PC-3 (cell line): Measurements from ENCODE around the gene DUXB. TPM values are rescaled to one million over a fixed set of nuclear protein-coding genes. Genes with fewer than 3 reads are reported as not detected.

Experiments used
- ATAC-seq: fragments of 200-7000 bp; cut with Tn5 transposase; 2 replicates; pipeline ENCODE4 v1.9.1; 2020; ENCODE audit warnings: mild to moderate bottlenecking, moderate library complexity
- BruUV-seq: library from RNA; stranded (reverse); fragments of 400-500 nt; replicated peaks from 2 replicates; lab custom pipeline; 2021; lab: Mats Ljungman, UMichigan
- CTCF ChIA-PET: fragments of 300-600 bp; sonication (Branson Sonifier 250); formaldehyde crosslinking; loops from one replicate; lab custom pipeline; 2022; ENCODE audit warnings: antibody characterized with exemption; lab: Charles Lee
- POLR2A ChIA-PET: fragments of 300-600 bp; sonication (Branson Sonifier 250); formaldehyde crosslinking; loops from one replicate; lab custom pipeline; 2022; ENCODE audit warnings: antibody characterized with exemption; ENCODE audit not compliant: unreplicated experiment; lab: Charles Lee
- DNase-seq: peaks from one replicate; pipeline ENCODE4 v3.0.0-alpha.2; 2015
- H2AFZ ChIP-seq: fragments of 300-600 bp; sonication (generic); 2 replicates; pipeline ENCODE4 v1.6.0; 2016; ENCODE audit warnings: antibody characterized with exemption, low read length
- H3F3A ChIP-seq: fragments of 300-600 bp; sonication (generic); one replicate; pipeline ENCODE4 v1.6.0; 2017; ENCODE audit warnings: antibody characterized with exemption, low read length, control low read depth, mild to moderate bottlenecking; ENCODE audit not compliant: unreplicated experiment
- H3K27ac ChIP-seq: fragments of 300-600 bp; sonication (generic); 2 replicates; pipeline ENCODE4 v1.5.1; 2016; ENCODE audit warnings: mild to moderate bottlenecking, low read length
- H3K27me3 ChIP-seq: fragments of 300-600 bp; sonication (generic); 2 replicates; pipeline ENCODE4 v1.6.1; 2016; ENCODE audit warnings: low read length, mixed read lengths
- H3K36me3 ChIP-seq: fragments of 300-600 bp; sonication (generic); 2 replicates; pipeline ENCODE4 v1.6.1; 2016; ENCODE audit warnings: low read depth, mixed run types, low read length, mixed read lengths
- H3K4me1 ChIP-seq: fragments of 300-600 bp; sonication (generic); 2 replicates; pipeline ENCODE4 v1.5.1; 2016; ENCODE audit warnings: low read length; ENCODE audit not compliant: insufficient read depth
- H3K4me2 ChIP-seq: fragments of 300-600 bp; sonication (generic); 2 replicates; pipeline ENCODE4 v1.6.0; 2016; ENCODE audit warnings: low read length
- H3K4me3 ChIP-seq: fragments of 300-600 bp; sonication (generic); 2 replicates; pipeline ENCODE4 v1.5.1; 2016; ENCODE audit warnings: mild to moderate bottlenecking, low read length, mixed read lengths
- H3K79me2 ChIP-seq: fragments of 300-600 bp; sonication (generic); 2 replicates; pipeline ENCODE4 v1.6.1; 2017; ENCODE audit warnings: low read length, mixed read lengths
- H3K9ac ChIP-seq: fragments of 300-600 bp; sonication (generic); 2 replicates; pipeline ENCODE4 v1.6.0; 2016; ENCODE audit warnings: mild to moderate bottlenecking, low read length
- H3K9me2 ChIP-seq: fragments of 300-600 bp; sonication (generic); replicated peaks from 2 replicates; pipeline ENCODE4 v1.6.1; 2016; ENCODE audit warnings: mixed run types, low read length, mixed read lengths
- H3K9me3 ChIP-seq: fragments of 300-600 bp; sonication (generic); 2 replicates; pipeline ENCODE4 v1.6.1; 2016; ENCODE audit warnings: low read length, mixed read lengths
- H4K20me1 ChIP-seq: fragments of 300-600 bp; sonication (generic); 2 replicates; pipeline ENCODE4 v1.6.1; 2016; ENCODE audit warnings: low read length, mixed read lengths
- EZH2 ChIP-seq: fragments of 300-600 bp; sonication (generic); IDR thresholded peaks from one replicate; pipeline ENCODE4 v1.6.1; 2017; ENCODE audit warnings: antibody characterized with exemption, mild to moderate bottlenecking, low read length; ENCODE audit not compliant: unreplicated experiment
- EZH2phosphoT487 ChIP-seq: fragments of 300-600 bp; sonication (generic); IDR thresholded peaks from 2 replicates; pipeline ENCODE4 v1.6.1; 2018; ENCODE audit warnings: mild to moderate bottlenecking, antibody characterized with exemption, low read length, borderline replicate concordance
- intact Hi-C: fragments of 100-400 bp; cut with micrococcal nuclease; formaldehyde crosslinking; loops from 2 replicates; pipeline ENCODE4 v1.9.0; 2023
- total RNA-seq: library from RNA; depleted of rRNA; stranded (reverse); fragments of >200 nt; gene quantifications from 2 replicates; pipeline ENCODE4 v1.2.3, GENCODE V29; 2014; rRNA removed
- TF ChIP-seq, protein P1 (sequence below): fragments of 300-600 bp; sonication (generic); conservative IDR thresholded peaks from 2 replicates; pipeline ENCODE4 v1.5.1; 2017; ENCODE audit warnings: antibody characterized with exemption, low read depth, mild to moderate bottlenecking, low read length

The DUXB gene
- total RNA-seq, 1 experiment from 2014 or later: not detected

DNA sequence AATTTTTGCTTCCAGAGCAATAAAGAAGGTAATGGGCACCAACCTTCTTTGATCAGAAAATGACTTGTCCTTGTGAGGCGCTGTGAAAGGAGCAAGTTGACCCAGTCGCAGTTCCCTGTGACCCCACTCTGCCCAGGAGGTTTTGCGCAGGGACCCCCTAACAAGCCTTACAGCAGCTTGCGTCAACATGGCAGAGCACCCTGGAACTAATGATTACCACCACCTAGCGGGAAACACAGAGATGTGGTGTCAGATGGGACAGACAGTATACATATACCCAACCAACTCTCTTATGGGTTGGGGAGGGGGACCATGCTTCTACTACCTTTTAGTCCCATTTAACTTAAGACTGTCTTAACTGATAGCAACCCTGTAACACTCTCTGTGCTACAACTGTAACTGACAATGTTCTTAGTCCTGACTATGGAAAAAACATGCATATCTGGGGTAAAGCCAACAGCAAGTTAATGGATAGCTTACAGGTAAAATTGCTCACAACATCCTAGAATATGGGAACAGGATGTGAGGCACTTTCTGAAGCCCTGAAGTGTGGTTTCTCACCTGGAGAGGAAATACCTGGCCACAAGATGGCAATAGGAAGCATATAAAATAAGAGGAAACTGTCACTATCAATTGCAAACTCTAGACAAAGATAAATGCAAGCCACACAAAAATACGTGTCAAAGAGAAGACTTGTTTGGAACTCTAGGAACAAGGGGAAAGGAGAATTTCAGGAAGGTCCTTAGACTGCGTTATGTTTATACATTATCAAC lies 56.8 kb downstream of the DUXB start:
- H4K20me1 ChIP-seq: 0 out of 2 replicates have a peak, but pooled peaks cover 16% of the 10 kb centered on the region
- H3K9me3 ChIP-seq: no peaks in the 10 kb centered on the region
- H3K4me2 ChIP-seq: 0 out of 2 replicates have a peak overlapping the region, but pooled peaks have one; percentile 28
- no TSS peak for BruUV-seq
- no peak overlapping the region for H3K27ac ChIP-seq
- ATAC-seq (no peak), DNase-seq (peak; percentile 34)
- ChIA-PET POLR2A (no interaction called here), CTCF (no interaction called here)
- H3F3A ChIP-seq: no peaks in the 10 kb centered on the region
- intact Hi-C loops: loop anchor here (5.0 kb wide), 1 partner anchor 87 kb away; the partner anchor contains the start of gene TMEM231
- H3K9me2 ChIP-seq: no peaks in the 10 kb centered on the region
- H3K27me3 ChIP-seq: no peaks in the 10 kb centered on the region
- peaks cover 14% of the 10 kb centered on the region for H3K4me1 ChIP-seq
- no peak overlapping the region for H3K9ac ChIP-seq
- TF ChIP-seq, protein P1, sequence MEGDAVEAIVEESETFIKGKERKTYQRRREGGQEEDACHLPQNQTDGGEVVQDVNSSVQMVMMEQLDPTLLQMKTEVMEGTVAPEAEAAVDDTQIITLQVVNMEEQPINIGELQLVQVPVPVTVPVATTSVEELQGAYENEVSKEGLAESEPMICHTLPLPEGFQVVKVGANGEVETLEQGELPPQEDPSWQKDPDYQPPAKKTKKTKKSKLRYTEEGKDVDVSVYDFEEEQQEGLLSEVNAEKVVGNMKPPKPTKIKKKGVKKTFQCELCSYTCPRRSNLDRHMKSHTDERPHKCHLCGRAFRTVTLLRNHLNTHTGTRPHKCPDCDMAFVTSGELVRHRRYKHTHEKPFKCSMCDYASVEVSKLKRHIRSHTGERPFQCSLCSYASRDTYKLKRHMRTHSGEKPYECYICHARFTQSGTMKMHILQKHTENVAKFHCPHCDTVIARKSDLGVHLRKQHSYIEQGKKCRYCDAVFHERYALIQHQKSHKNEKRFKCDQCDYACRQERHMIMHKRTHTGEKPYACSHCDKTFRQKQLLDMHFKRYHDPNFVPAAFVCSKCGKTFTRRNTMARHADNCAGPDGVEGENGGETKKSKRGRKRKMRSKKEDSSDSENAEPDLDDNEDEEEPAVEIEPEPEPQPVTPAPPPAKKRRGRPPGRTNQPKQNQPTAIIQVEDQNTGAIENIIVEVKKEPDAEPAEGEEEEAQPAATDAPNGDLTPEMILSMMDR: peak; percentile 42
- TF ChIP-seq EZH2phosphoT487 (no peak), EZH2 (no peak)
- H3K4me3 ChIP-seq: no peak overlapping the region
- H3K79me2 ChIP-seq: peaks cover 69% of the 10 kb centered on the region
- peaks cover 39% of the 10 kb centered on the region for H3K36me3 ChIP-seq
- no peak overlapping the region for H2AFZ ChIP-seq

Other genes with a start within 250 kb of the DUXB start
- gene TMEM170A, start 236.8 kb downstream of the DUXB start, total RNA-seq: 10.1 and 18.6 TPM in 2 replicates
- gene CHST6, start 206.0 kb downstream of the DUXB start, total RNA-seq: 0.35 and 0.91 TPM in 2 replicates
- gene CHST5, start 165.4 kb downstream of the DUXB start, total RNA-seq: 0.29 TPM in 1 of 2 replicates, not detected in the other
- 9.6 and 20.2 TPM in 2 replicates for gene TMEM231, start 145.2 kb downstream of the DUXB start, total RNA-seq
- 24.7 and 31.2 TPM in 2 replicates for gene GABARAPL2, start 135.1 kb downstream of the DUXB start, total RNA-seq
- 42.8 and 60.1 TPM in 2 replicates for gene ADAT1, start 78.2 kb downstream of the DUXB start, total RNA-seq
- 137 and 148 TPM in 2 replicates for gene KARS1, start 53.8 kb downstream of the DUXB start, total RNA-seq
- 25.7 and 27.2 TPM in 2 replicates for gene TERF2IP, start 53.7 kb downstream of the DUXB start, total RNA-seq
- gene CPHXL2, start 24.5 kb downstream of the DUXB start, total RNA-seq: not detected in 2 replicates
- not detected in 2 replicates for gene CPHXL, start 25.0 kb upstream of the DUXB start, total RNA-seq